Mesothelial cell of epicardium (in vitro differentiated cells): ENCODE data around the gene LINC00305. TPM values are rescaled to one million over a fixed set of nuclear protein-coding genes. Genes with fewer than 3 reads are reported as not detected.

Experiments used
- DNase-seq, 2 experiments: peaks; one replicate each; pipeline ENCODE4 v3.0.0; 2021; ENCODE audit warnings: low spot score in 2 of 2; ENCODE audit not compliant: unreplicated experiment in 2 of 2
- H3K27ac Mint-ChIP-seq: 2 replicates; pipeline ENCODE4 v1.8.0; 2021; ENCODE audit warnings: mixed read lengths
- H3K27me3 Mint-ChIP-seq: 2 replicates; pipeline ENCODE4 v1.8.0; 2021; ENCODE audit warnings: low read depth, mixed read lengths
- H3K36me3 Mint-ChIP-seq: 2 replicates; pipeline ENCODE4 v1.8.0; 2021; ENCODE audit warnings: mixed read lengths
- H3K4me1 Mint-ChIP-seq: 2 replicates; pipeline ENCODE4 v1.8.0; 2021; ENCODE audit warnings: mixed read lengths
- H3K4me3 Mint-ChIP-seq: 2 replicates; pipeline ENCODE4 v1.8.0; 2021; ENCODE audit warnings: mild to moderate bottlenecking, moderate library complexity, mixed read lengths
- H3K9me3 Mint-ChIP-seq: 2 replicates; pipeline ENCODE4 v1.8.0; 2021; ENCODE audit warnings: mixed read lengths
- CTCF ChIP-seq: fragments of 200-600 bp; sonication (generic); IDR thresholded peaks from one replicate; pipeline ENCODE4 v1.5.0; 2021; ENCODE audit warnings: antibody characterized with exemption; ENCODE audit not compliant: unreplicated experiment
- total RNA-seq: library from RNA; stranded (reverse); gene quantifications from 3 replicates; pipeline ENCODE4 v1.2.1, GENCODE V29; 2021

Gene LINC00305
- not detected in 3 replicates for total RNA-seq

DNA sequence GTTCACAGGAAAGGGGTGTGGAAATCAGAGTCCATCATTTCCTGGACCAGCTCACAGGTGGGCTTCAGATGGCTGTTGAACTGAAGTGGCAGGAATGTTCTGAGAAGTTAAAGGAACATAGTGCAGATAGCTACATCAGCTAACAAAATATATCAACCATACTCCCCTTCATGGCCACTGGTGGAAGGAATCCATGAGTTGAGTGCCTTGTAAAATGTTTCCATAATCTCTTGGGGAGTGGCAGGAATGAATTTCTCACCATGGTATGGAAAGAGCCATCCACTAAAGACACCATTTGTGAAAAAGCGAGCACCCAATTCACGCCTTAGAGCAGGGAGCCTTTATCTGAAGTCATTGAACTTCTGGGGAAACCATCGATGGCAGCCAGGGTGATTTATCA is at the start of gene LINC00305:
Gene LINC00305 (minus strand): TSS at position 101 of the 400 bp plus-strand sequence.
- TF ChIP-seq CTCF = no peak
- Mint-ChIP-seq H3K27ac (no peak within 1 kb of the TSS), H3K4me3 (no peak within 1 kb of the TSS), H3K27me3 (no peaks in the 10 kb centered on the region), H3K36me3 (no peaks in the 10 kb centered on the region), H3K4me1 (no peaks in the 10 kb centered on the region), H3K9me3 (no peaks in the 10 kb centered on the region)
- DNase-seq = no peak

- H3K27me3 Mint-ChIP-seq = no peaks in the 10 kb centered on the region
- H3K27ac Mint-ChIP-seq = no peak overlapping the region
- no peak for TF ChIP-seq CTCF
- no peaks in the 10 kb centered on the region for H3K36me3 Mint-ChIP-seq
- no peak overlapping the region for H3K4me3 Mint-ChIP-seq
- DNase-seq = no peak
- peaks cover 23% of the 10 kb centered on the region for H3K4me1 Mint-ChIP-seq
- no peaks in the 10 kb centered on the region for H3K9me3 Mint-ChIP-seq
Observed at GRCh38 chr18:64191069-64191468, 42.2 kb upstream of the LINC00305 start.

DNA sequence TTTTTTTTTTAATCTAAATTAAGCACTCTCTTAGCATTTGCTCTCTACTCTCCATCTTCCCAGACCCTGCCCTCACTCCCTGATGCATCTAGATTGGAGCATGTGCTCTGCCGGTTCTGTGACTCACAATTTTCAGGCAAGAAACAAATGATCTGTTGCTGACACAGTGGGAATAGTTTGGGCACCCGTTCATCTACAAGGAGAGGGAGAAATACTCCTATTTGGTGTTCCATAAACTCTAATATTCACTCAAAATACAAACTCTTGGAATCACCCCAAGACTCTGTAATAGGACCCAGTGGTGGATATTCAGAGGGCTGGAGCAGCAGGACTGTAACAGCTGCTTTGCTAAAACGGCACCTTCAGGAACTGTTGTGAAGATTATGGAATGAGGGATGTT is 37.1 kb upstream of the LINC00305 start:
- peak overlapping the region; percentile 52 for H3K27ac Mint-ChIP-seq
- no peak for TF ChIP-seq CTCF

GRCh38 chr18:64183665-64184064 is 34.8 kb upstream of the LINC00305 start:
- H3K9me3 Mint-ChIP-seq = peaks cover 4% of the 10 kb centered on the region
- H3K4me1 Mint-ChIP-seq = peaks cover 69% of the 10 kb centered on the region
- no peaks in the 10 kb centered on the region for H3K27me3 Mint-ChIP-seq
- no peak overlapping the region for H3K4me3 Mint-ChIP-seq
- no peak for DNase-seq
- H3K27ac Mint-ChIP-seq = peak overlapping the region; percentile 44
- TF ChIP-seq CTCF = no peak
- H3K36me3 Mint-ChIP-seq = no peaks in the 10 kb centered on the region

More for the DNA sequence above, 37.1 kb upstream of the LINC00305 start:
- Mint-ChIP-seq H3K27me3 (no peaks in the 10 kb centered on the region), H3K4me3 (no peak overlapping the region), H3K36me3 (no peaks in the 10 kb centered on the region), H3K9me3 (peaks cover 4% of the 10 kb centered on the region), H3K4me1 (peaks cover 49% of the 10 kb centered on the region)
- DNase-seq = no peak

DNA sequence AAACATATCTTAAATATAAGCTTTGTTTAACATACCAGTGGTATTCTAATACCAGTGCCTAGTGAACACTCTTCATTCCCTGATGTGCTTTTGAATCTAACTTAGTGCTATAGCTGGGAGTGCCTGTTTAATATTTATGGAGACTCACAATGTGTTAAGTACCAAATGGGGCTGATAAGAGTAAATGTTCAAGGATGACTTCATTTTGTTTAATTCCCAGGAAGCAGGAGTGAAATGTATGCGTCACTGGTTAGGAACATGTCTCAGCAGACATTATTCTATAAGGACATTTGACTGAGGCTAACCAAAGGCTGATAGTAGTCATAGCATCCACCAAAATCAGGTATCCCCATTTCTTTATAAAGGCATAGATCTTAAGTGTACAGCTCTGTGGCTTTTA is 31.7 kb upstream of the LINC00305 start:
- no peak for TF ChIP-seq CTCF
- Mint-ChIP-seq H3K36me3 (no peaks in the 10 kb centered on the region), H3K4me3 (no peak overlapping the region), H3K9me3 (peaks cover 10% of the 10 kb centered on the region), H3K4me1 (peaks cover 55% of the 10 kb centered on the region), H3K27me3 (no peaks in the 10 kb centered on the region), H3K27ac (peak overlapping the region; percentile 45)
- no peak for DNase-seq

DNA sequence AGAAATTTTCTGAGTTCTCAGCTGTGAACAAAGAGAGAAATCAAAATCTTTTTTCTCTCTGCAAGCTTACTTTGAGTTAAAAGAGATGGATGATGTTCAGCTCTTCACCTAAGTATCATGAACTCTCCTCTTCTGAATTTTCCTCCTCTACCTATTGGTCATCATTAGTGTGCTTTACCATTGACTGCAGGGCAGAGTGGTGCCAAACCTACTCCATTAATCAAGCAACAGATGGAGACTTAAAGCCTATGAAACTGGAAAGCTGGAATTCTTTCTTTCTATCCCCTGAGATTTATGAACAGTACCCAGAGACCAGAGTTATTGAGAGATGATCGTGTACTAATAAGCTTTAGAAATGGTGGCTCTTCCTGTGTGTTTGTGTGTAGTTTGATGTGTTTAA is 31.3 kb upstream of the LINC00305 start:
- no peak for TF ChIP-seq CTCF
- H3K4me3 Mint-ChIP-seq = no peak overlapping the region
- peaks cover 53% of the 10 kb centered on the region for H3K4me1 Mint-ChIP-seq
- H3K27me3 Mint-ChIP-seq = no peaks in the 10 kb centered on the region
- H3K36me3 Mint-ChIP-seq = no peaks in the 10 kb centered on the region
- H3K9me3 Mint-ChIP-seq = peaks cover 10% of the 10 kb centered on the region
- H3K27ac Mint-ChIP-seq = peak overlapping the region; percentile 45
- DNase-seq = no peak
